ENCODE results near the gene ZNF532. TPM values are rescaled to one million over a fixed set of nuclear protein-coding genes. Genes with fewer than 3 reads are reported as not detected.
A peak's percentile ranks its signal among the peaks of the same experiment; 100 is the strongest.

ZNF532 gene
- total RNA-seq, 1 donor from 2014 or later = 137 TPM

DNA sequence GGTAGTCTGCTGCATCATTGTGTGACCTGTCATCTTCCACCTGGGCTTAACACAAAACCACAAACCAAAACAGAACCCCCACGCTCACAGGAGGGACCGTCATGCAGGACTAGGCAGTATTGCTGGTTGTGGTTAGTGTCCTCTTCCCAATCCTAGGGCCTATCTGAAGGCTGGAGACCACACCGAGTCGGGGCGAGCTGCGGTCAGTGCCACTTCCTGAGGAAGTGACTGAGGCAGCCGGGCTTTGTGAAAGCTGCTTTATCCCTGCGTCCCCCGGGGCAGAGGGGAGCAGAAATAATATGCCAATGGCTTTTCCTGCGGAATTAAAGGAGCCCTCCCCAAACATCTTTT lies 22.9 kb downstream of the ZNF532 start:
- Histone ChIP-seq H4K20me1 (ENCODE audit: low read depth) (peaks cover 83% of the 10 kb centered on the region), H3K4me1 (no peaks in the 10 kb centered on the region), H3K4me3 (no peak overlapping the region), H3K9ac (no peak overlapping the region), H3K4me2 (no peak overlapping the region), H3K36me3 (peaks cover 15% of the 10 kb centered on the region), H3K79me2 (ENCODE audit: low read depth) (peaks cover 98% of the 10 kb centered on the region), H3K27ac (no peak overlapping the region), H2AFZ (replicated peaks) (no peak overlapping the region), H3K9me3 (ENCODE audit: low read depth) (no peaks in the 10 kb centered on the region), H3K27me3 (no peaks in the 10 kb centered on the region), H3F3A (ENCODE audit: low read depth) (peaks cover 12% of the 10 kb centered on the region)
- TF ChIP-seq EZH2phosphoT487 (IDR thresholded peaks at IDR 0.05) (no peak), EZH2 (IDR thresholded peaks at IDR 0.05) (no peak)
- TF ChIP-seq, protein P1, sequence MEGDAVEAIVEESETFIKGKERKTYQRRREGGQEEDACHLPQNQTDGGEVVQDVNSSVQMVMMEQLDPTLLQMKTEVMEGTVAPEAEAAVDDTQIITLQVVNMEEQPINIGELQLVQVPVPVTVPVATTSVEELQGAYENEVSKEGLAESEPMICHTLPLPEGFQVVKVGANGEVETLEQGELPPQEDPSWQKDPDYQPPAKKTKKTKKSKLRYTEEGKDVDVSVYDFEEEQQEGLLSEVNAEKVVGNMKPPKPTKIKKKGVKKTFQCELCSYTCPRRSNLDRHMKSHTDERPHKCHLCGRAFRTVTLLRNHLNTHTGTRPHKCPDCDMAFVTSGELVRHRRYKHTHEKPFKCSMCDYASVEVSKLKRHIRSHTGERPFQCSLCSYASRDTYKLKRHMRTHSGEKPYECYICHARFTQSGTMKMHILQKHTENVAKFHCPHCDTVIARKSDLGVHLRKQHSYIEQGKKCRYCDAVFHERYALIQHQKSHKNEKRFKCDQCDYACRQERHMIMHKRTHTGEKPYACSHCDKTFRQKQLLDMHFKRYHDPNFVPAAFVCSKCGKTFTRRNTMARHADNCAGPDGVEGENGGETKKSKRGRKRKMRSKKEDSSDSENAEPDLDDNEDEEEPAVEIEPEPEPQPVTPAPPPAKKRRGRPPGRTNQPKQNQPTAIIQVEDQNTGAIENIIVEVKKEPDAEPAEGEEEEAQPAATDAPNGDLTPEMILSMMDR (IDR thresholded peaks at IDR 0.05) = no peak
- Mint-ChIP-seq H3K27me3 (ENCODE audit: insufficient read depth, low read depth) (no peaks in the 10 kb centered on the region), H3K9me3 (no peaks in the 10 kb centered on the region), H3K27ac (peak overlapping the region; percentile 33), H3K36me3 (peaks cover 47% of the 10 kb centered on the region), H3K4me3 (no peak overlapping the region), H3K4me1 (peaks cover 19% of the 10 kb centered on the region)
- no peak for DNase-seq (ENCODE audit: low spot score)

DNA sequence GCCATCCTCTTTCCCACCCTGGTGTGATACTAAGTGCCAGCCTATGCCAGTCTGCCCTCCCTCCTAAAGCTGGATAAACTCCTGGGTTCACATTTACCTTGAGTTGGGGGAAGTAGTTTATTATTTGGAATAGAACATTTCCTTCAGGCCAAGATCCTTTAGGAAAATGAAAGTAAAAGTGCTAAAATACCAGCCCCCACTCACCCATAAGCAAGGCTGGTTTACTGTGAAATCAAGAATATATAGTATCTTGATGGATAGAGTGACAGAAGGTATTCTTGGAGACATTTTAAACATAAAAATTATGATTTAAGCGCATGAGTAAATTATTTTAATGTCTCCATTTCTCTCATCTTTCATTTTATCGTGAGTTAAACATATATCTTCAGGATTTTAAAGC lies 27.1 kb downstream of the ZNF532 start:
- Histone ChIP-seq H4K20me1 (ENCODE audit: low read depth) (peaks cover 85% of the 10 kb centered on the region), H2AFZ (replicated peaks) (no peak overlapping the region), H3K4me1 (peaks cover 12% of the 10 kb centered on the region), H3K4me2 (no peak overlapping the region), H3F3A (ENCODE audit: low read depth) (peaks cover 22% of the 10 kb centered on the region), H3K79me2 (ENCODE audit: low read depth) (peaks cover 98% of the 10 kb centered on the region), H3K27me3 (no peaks in the 10 kb centered on the region), H3K36me3 (peaks cover 12% of the 10 kb centered on the region), H3K27ac (no peak overlapping the region), H3K9ac (no peak overlapping the region), H3K4me3 (no peak overlapping the region), H3K9me3 (ENCODE audit: low read depth) (no peaks in the 10 kb centered on the region)
- no peaks in the 10 kb centered on the region for H3K9me3 Mint-ChIP-seq
- H3K36me3 Mint-ChIP-seq = peaks cover 41% of the 10 kb centered on the region
- H3K27me3 Mint-ChIP-seq (ENCODE audit: insufficient read depth, low read depth) = no peaks in the 10 kb centered on the region
- H3K4me1 Mint-ChIP-seq = peaks cover 41% of the 10 kb centered on the region
- TF ChIP-seq, protein P1 (IDR thresholded peaks at IDR 0.05) = no peak
- TF ChIP-seq EZH2phosphoT487 (IDR thresholded peaks at IDR 0.05) (no peak), EZH2 (IDR thresholded peaks at IDR 0.05) (no peak)
- no peak overlapping the region for H3K4me3 Mint-ChIP-seq
- no peak for DNase-seq (ENCODE audit: low spot score)
- H3K27ac Mint-ChIP-seq = no peak overlapping the region

DNA sequence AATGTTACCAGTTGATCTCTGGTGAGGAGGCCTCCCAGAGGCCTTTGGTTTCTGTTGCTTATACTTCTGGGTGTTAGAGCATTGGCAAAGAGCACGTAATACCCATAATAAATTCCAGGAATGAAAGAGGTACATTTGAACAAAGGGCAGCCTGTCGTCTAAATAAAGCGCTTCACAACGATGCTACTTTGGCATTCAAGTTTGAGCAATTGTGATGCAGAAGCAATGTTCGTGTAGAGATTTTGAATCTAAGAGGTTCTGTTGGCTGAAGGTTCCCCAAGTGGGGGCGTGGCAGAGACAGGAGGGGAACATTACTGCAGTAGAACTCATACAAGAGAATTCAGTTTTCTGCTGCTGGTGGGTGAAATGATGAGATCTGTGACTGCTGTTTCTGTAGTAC lies 27.8 kb downstream of the ZNF532 start:
- no peak for DNase-seq (ENCODE audit: low spot score)
- Histone ChIP-seq H3K4me2 (no peak overlapping the region), H4K20me1 (ENCODE audit: low read depth) (peaks cover 85% of the 10 kb centered on the region), H3F3A (ENCODE audit: low read depth) (peaks cover 20% of the 10 kb centered on the region), H3K27me3 (no peaks in the 10 kb centered on the region), H2AFZ (replicated peaks) (no peak overlapping the region), H3K9me3 (ENCODE audit: low read depth) (no peaks in the 10 kb centered on the region), H3K4me3 (no peak overlapping the region), H3K36me3 (peaks cover 12% of the 10 kb centered on the region), H3K27ac (no peak overlapping the region), H3K4me1 (peaks cover 13% of the 10 kb centered on the region), H3K79me2 (ENCODE audit: low read depth) (peaks cover 98% of the 10 kb centered on the region), H3K9ac (no peak overlapping the region)
- TF ChIP-seq EZH2phosphoT487 (IDR thresholded peaks at IDR 0.05) (no peak), EZH2 (IDR thresholded peaks at IDR 0.05) (no peak)
- TF ChIP-seq, protein P1 (IDR thresholded peaks at IDR 0.05) = no peak
- Mint-ChIP-seq H3K27ac (no peak overlapping the region), H3K27me3 (ENCODE audit: insufficient read depth, low read depth) (no peaks in the 10 kb centered on the region), H3K4me1 (peaks cover 39% of the 10 kb centered on the region), H3K9me3 (no peaks in the 10 kb centered on the region), H3K36me3 (peaks cover 37% of the 10 kb centered on the region), H3K4me3 (no peak overlapping the region)
